ENCODE data around the gene ZNF548. TPM values are rescaled to one million over a fixed set of nuclear protein-coding genes. Genes with fewer than 3 reads are reported as not detected.
"Not testable (repeated sequence)": the region's sequence is repeated elsewhere in the genome, so short reads cannot be mapped to it uniquely, and the experiment has no call there.

ZNF548 gene
- total RNA-seq, 2 experiments from 2014 or later: 26.9 to 32.6 TPM

GRCh38 chr19:57366776-57367175, 22.9 kb upstream of the ZNF548 start:
- no peaks in the 10 kb centered on the region for H3K27me3 Mint-ChIP-seq
- no peak for DNase-seq
- ChIA-PET POLR2A (no interaction called here), CTCF (interaction anchor here (0.6 kb wide), 1 partner anchor 972 kb away, joined by 3 read pairs; no protein-coding TSS in a partner anchor)
- H3K4me1 Mint-ChIP-seq: peaks cover 17% of the 10 kb centered on the region
- H3K27ac Mint-ChIP-seq: no peak overlapping the region
- peaks cover 58% of the 10 kb centered on the region for H3K36me3 Mint-ChIP-seq (ENCODE audit: low read depth)
- H3K9me3 Mint-ChIP-seq: peaks cover 41% of the 10 kb centered on the region
- no peak overlapping the region for H3K4me3 Mint-ChIP-seq

DNA sequence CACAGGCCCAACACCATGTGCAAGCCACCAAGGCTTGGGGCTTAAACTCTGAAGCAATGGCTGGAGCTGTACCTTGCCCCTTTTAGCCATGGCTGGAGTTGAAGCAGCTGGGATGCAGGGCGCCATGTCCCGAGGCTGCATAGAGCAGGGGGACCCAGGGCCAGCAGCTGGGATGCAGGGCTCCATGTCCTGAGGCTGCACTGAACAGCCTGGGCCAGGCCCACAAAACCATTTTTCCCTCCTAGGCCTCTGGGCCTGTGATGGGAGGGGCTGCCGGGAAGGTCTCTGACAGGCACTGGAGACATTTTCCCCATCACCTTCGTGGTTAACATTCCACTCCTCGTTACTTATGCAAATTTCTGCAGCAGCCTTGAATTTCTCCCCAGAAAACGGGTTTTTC, 15.5 kb upstream of the ZNF548 start:
- Mint-ChIP-seq H3K27me3 (no peaks in the 10 kb centered on the region), H3K9me3 (peaks cover 73% of the 10 kb centered on the region), H3K4me1 (no peaks in the 10 kb centered on the region), H3K36me3 (ENCODE audit: low read depth) (peaks cover 94% of the 10 kb centered on the region), H3K4me3 (no peak overlapping the region), H3K27ac (no peak overlapping the region)
- ChIA-PET POLR2A (no interaction called here), CTCF (no interaction called here)
- no peak for DNase-seq

GRCh38 chr19:57374647-57375046, 15.0 kb upstream of the ZNF548 start:
- H3K27ac Mint-ChIP-seq, POLR2A ChIA-PET, H3K4me1 Mint-ChIP-seq, CTCF ChIA-PET, H3K4me3 Mint-ChIP-seq, H3K27me3 Mint-ChIP-seq, DNase-seq: not testable (repeated sequence)
- H3K36me3 Mint-ChIP-seq (ENCODE audit: low read depth): peaks cover 95% of the 10 kb centered on the region
- H3K9me3 Mint-ChIP-seq: peaks cover 75% of the 10 kb centered on the region

- Mint-ChIP-seq H3K4me1 (no peaks in the 10 kb centered on the region), H3K36me3 (ENCODE audit: low read depth) (peaks cover 88% of the 10 kb centered on the region), H3K4me3 (no peak overlapping the region), H3K27me3 (no peaks in the 10 kb centered on the region), H3K27ac (no peak overlapping the region), H3K9me3 (peaks cover 79% of the 10 kb centered on the region)
- POLR2A ChIA-PET: no interaction called here
- DNase-seq: no peak
- CTCF ChIA-PET: no interaction called here
These were observed 13.5 kb upstream of the ZNF548 start for GRCh38 chr19:57376151-57376550.

DNA sequence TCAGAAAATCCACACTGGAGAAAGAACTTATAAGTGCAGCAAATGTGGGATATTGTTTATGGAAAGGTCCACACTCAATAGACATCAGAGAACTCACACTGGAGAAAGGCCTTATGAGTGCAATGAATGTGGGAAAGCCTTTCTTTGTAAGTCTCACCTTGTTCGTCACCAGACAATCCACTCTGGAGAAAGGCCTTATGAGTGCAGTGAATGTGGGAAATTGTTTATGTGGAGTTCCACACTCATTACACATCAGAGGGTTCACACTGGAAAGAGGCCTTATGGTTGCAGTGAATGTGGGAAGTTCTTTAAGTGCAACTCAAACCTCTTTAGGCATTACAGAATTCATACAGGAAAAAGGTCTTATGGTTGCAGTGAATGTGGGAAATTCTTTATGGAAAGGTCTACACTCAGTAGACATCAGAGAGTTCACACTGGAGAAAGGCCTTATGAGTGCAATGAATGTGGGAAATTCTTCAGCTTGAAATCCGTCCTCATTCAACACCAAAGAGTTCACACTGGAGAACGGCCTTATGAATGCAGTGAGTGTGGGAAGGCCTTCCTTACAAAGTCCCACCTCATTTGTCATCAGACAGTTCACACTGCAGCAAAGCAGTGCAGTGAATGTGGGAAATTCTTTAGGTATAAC, 12.0 kb upstream of the ZNF548 start:
- H3K36me3 Mint-ChIP-seq (ENCODE audit: low read depth): peaks cover 73% of the 10 kb centered on the region
- H3K4me3 Mint-ChIP-seq: no peak overlapping the region
- ChIA-PET POLR2A (no interaction called here), CTCF (no interaction called here)
- H3K27ac Mint-ChIP-seq: no peak overlapping the region
- peaks cover 67% of the 10 kb centered on the region for H3K9me3 Mint-ChIP-seq
- no peaks in the 10 kb centered on the region for H3K4me1 Mint-ChIP-seq
- DNase-seq: no peak
- H3K27me3 Mint-ChIP-seq: no peaks in the 10 kb centered on the region

DNA sequence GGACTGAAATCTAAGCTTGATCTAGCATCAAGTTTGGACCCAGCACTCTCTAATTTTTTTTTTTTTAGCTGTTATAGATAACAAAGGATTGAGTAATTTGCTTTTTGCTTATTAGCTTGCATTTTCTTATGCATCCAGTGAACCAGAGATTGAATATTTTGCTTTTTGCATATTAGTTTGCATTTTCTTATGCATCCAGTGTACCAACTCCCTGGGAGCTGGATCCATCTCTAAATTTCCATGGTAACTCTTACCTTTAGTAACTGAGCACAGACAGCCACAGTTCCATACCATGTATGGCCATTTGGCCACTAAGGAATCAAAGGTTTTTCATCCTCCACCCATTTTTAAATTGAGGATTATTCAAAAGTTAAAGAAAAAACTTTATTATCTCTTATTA, 8.7 kb upstream of the ZNF548 start:
- POLR2A ChIA-PET: no interaction called here
- Mint-ChIP-seq H3K4me1 (no peaks in the 10 kb centered on the region), H3K27ac (no peak overlapping the region), H3K36me3 (ENCODE audit: low read depth) (peaks cover 41% of the 10 kb centered on the region), H3K4me3 (no peak overlapping the region), H3K27me3 (no peaks in the 10 kb centered on the region), H3K9me3 (peaks cover 58% of the 10 kb centered on the region)
- CTCF ChIA-PET: no interaction called here
- DNase-seq: no peak

GRCh38 chr19:57382806-57383488, 6.7 kb upstream of the ZNF548 start:
- no peak overlapping the region for H3K27ac Mint-ChIP-seq
- H3K36me3 Mint-ChIP-seq (ENCODE audit: low read depth): peaks cover 25% of the 10 kb centered on the region
- H3K4me1 Mint-ChIP-seq: no peaks in the 10 kb centered on the region
- peaks cover 55% of the 10 kb centered on the region for H3K9me3 Mint-ChIP-seq
- no peak overlapping the region for H3K4me3 Mint-ChIP-seq
- no peaks in the 10 kb centered on the region for H3K27me3 Mint-ChIP-seq
- CTCF ChIA-PET: no interaction called here
- POLR2A ChIA-PET: no interaction called here
- no peak for DNase-seq

GRCh38 chr19:57389194-57389729, 392 bp upstream of the ZNF548 start:
- Mint-ChIP-seq H3K27me3 (no peaks in the 10 kb centered on the region), H3K9me3 (peaks cover 38% of the 10 kb centered on the region), H3K4me1 (peaks cover 39% of the 10 kb centered on the region), H3K27ac (peak overlapping the region; percentile 87), H3K4me3 (peak overlapping the region; percentile 98), H3K36me3 (ENCODE audit: low read depth) (peaks cover 51% of the 10 kb centered on the region)
- ChIA-PET CTCF (interaction anchor here (1.5 to 1.7 kb wide), 2 partner anchors 22 to 38 kb away, joined by 3 to 5 read pairs; partner anchors contain the start of gene ZNF304), POLR2A (interaction anchor here (0.8 to 2.0 kb wide), 12 partner anchors 9 to 794 kb away, joined by 3 to 12 read pairs (median 4); partner anchors contain the start of genes TRAPPC2B, ZNF134, ZNF264 and ZNF417)
- DNase-seq: no peak

DNA sequence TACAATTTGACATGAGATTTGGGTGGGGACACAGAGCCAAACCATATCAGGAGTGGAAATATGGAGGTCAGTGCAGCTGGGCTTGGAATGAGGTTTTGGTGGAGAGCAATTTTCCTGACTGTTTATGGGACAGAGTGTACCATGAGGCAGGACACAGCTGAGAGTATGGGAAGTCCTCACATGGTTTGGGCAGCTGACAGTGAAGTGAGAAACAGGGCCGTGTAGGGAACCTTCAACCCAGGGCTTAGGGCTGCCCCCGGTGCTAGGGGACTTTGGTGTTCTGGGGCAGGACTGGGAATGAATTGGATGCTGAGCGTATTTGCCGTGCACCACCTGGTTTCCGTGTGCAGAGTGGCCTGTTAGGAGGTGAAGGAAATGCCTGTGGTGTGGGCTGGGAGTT, 6.1 kb downstream of the ZNF548 start:
- no peak overlapping the region for H3K27ac Mint-ChIP-seq
- CTCF ChIA-PET: no interaction called here
- no peaks in the 10 kb centered on the region for H3K27me3 Mint-ChIP-seq
- H3K9me3 Mint-ChIP-seq: peaks cover 61% of the 10 kb centered on the region
- H3K36me3 Mint-ChIP-seq (ENCODE audit: low read depth): peaks cover 90% of the 10 kb centered on the region
- H3K4me3 Mint-ChIP-seq: no peak overlapping the region
- POLR2A ChIA-PET: no interaction called here
- no peak for DNase-seq
- H3K4me1 Mint-ChIP-seq: peaks cover 24% of the 10 kb centered on the region

DNA sequence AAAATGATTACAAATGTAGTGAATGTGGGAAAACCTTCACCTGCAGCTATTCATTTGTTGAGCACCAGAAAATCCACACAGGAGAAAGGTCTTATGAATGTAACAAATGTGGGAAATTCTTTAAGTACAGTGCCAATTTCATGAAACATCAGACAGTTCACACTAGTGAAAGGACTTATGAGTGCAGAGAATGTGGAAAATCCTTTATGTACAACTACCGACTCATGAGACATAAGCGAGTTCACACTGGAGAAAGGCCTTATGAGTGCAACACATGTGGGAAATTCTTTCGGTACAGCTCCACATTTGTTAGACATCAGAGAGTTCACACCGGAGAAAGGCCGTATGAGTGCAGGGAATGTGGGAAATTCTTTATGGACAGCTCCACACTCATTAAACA, 9.2 kb downstream of the ZNF548 start:
- DNase-seq: no peak
- no peak overlapping the region for H3K27ac Mint-ChIP-seq
- H3K36me3 Mint-ChIP-seq (ENCODE audit: low read depth): peaks cover 82% of the 10 kb centered on the region
- H3K4me3 Mint-ChIP-seq: no peak overlapping the region
- CTCF ChIA-PET: no interaction called here
- POLR2A ChIA-PET: interaction anchor here (0.7 kb wide), 1 partner anchor 9 kb away, joined by 3 read pairs; the partner anchor contains the start of gene ZNF548
- peaks cover 9% of the 10 kb centered on the region for H3K4me1 Mint-ChIP-seq
- H3K27me3 Mint-ChIP-seq: no peaks in the 10 kb centered on the region
- peaks cover 71% of the 10 kb centered on the region for H3K9me3 Mint-ChIP-seq

GRCh38 chr19:57403737-57404563, 14.3 kb downstream of the ZNF548 start:
- no peak for DNase-seq
- ChIA-PET CTCF (interaction anchor here (0.7 kb wide), 1 partner anchor 36 kb away, joined by 3 read pairs; no protein-coding TSS in a partner anchor), POLR2A (no interaction called here)
- H3K27ac Mint-ChIP-seq: no peak overlapping the region
- no peaks in the 10 kb centered on the region for H3K27me3 Mint-ChIP-seq
- H3K4me1 Mint-ChIP-seq: peaks cover 4% of the 10 kb centered on the region
- peaks cover 34% of the 10 kb centered on the region for H3K9me3 Mint-ChIP-seq
- no peak overlapping the region for H3K4me3 Mint-ChIP-seq
- peaks cover 32% of the 10 kb centered on the region for H3K36me3 Mint-ChIP-seq (ENCODE audit: low read depth)

DNA sequence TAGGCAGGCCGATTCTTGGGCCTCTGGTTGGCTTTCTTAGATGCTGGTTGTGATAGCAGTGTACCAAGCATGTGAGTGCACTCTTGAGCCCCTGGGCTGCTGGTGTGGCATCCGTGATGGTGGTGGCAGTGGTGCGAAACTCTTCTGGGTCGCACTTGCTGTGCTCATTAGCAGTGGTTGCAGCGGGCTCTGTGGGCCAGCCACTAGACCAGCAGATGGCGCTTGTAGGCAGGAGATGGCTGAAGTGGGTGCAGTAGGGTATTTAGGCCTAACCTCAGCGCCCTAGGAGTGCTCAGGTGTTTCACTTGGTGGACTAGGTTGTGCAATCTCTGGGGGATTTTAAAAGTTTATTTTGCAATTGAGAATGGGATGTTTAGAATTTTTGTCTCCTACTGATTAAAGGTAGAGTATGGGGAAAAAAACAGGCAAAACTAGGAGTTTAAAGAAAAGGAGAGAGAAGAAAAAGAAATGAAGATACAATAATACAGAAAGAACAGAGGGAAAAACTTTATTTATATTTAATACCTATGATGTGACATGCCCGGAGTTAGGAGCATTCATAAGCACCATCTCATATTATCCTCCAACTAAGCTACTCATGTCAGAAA, 17.0 kb downstream of the ZNF548 start:
- POLR2A ChIA-PET: no interaction called here
- DNase-seq: peak; percentile 73
- Mint-ChIP-seq H3K36me3 (ENCODE audit: low read depth) (peaks cover 15% of the 10 kb centered on the region), H3K4me1 (peaks cover 18% of the 10 kb centered on the region), H3K9me3 (peaks cover 15% of the 10 kb centered on the region), H3K27me3 (no peaks in the 10 kb centered on the region), H3K4me3 (no peak overlapping the region), H3K27ac (no peak overlapping the region)
- CTCF ChIA-PET: no interaction called here
